Forelimb muscle (tissue), 1 donor: ENCODE data around the gene ATP11A. TPM values are rescaled to one million over a fixed set of nuclear protein-coding genes. Genes with fewer than 3 reads are reported as not detected.

ENCODE experiments used
- DNase-seq: peaks from one replicate; pipeline ENCODE4 v3.0.0-alpha.2; 2013; ENCODE audit warnings: low read depth
- polyA plus RNA-seq: library from polyadenylated mRNA; unstranded; fragments of 120-200 nt; gene quantifications from one replicate; pipeline ENCODE4 v1.2.1, GENCODE V29; 2013; ENCODE audit not compliant: insufficient read length

ATP11A gene
- polyA plus RNA-seq, 1 donor: 22.0 TPM

DNA sequence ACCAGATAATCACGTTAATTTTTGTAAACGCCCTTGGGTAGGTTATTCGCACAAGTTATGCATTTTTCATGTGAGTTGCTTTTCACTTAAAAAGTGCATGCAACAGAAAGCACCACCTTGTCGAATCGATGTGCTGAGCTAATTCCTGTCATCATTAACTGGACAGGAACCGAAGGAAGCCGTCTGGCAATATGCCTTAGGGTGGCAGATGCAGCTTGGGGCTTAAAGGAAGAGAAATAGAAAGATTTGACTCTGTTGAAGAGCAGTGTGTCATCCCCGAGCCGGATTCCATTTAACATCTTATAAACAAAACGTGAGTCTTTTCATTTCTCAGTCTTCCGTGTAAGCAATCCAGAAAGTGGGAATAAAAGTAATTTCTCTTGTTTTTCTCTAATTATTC, 70.0 kb downstream of the ATP11A start:
- DNase-seq: no peak

DNA sequence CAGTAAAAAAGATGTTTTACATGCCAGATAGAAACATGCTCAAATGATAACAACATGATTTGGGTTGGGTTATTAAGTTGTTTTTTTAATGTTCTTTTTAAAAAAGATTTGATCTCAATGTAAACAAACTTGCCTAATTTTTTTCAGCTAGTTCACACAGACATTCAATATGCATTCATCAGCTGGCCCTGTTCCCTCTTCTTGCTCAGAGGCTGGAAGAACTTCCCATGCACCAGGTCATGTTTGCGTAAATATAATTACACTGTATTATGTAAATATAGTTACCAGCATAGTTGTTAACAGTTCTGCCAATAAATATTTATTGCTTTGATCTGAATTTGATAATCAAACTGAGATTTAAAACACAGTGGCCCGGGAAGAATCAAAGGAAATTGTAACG, 70.6 kb downstream of the ATP11A start:
- DNase-seq: no peak

- no peak for DNase-seq
These were observed 71.1 kb downstream of the ATP11A start for GRCh38 chr13:112760931-112761330.

DNA sequence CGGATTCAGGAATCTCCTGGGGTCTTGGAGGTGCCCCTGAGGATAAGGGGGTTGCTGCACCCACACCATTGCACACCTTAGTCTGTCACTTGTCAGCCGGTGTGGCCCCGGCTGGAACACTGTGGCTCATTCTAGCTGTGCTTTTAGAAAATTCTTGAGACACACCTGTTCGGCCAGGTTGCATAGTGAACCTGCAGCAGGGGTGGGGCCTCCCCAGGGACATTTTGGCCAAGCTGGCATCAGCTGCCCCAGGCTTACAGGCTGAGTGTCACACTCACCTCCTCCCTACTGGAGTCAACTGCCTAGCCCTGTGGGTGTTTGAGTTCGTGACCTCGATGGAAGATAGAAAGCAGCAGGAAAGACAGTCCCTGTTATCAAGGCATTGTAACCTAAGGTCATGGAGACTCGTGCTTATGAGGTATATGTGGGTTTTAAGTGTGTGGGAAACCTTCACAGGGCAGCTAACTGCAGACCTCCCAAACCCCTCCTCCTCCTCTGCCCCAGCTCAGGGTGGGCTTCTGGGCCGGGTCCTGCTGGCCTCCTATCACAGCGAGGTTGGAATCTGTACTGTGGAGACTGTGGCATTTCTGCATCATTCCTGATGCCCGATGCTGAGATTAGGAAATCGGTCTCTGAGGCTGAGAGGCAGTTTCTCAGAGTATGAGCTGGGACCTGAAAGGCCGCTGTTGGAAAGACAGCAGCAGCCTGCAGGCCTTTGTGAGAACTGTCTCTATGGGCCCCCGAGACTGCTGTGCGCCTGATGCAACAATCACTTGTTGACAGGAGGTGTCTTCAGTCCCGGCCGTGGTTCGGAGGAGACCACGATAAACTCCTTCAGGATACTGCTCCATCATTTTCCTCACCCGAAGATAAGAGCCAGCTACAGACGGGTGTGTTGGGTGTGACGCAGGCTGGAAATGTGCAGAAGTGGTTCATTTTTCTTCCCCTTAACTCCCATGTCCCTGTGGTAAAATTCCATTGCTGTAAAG, 72.2 kb downstream of the ATP11A start:
- DNase-seq: no peak

- DNase-seq: no peak
These were observed 72.8 kb downstream of the ATP11A start for GRCh38 chr13:112762690-112763080.

- DNase-seq: no peak
These were observed 74.2 kb downstream of the ATP11A start for GRCh38 chr13:112764028-112764427.

- no peak for DNase-seq
These were observed 75.2 kb downstream of the ATP11A start for GRCh38 chr13:112764864-112765561.

DNA sequence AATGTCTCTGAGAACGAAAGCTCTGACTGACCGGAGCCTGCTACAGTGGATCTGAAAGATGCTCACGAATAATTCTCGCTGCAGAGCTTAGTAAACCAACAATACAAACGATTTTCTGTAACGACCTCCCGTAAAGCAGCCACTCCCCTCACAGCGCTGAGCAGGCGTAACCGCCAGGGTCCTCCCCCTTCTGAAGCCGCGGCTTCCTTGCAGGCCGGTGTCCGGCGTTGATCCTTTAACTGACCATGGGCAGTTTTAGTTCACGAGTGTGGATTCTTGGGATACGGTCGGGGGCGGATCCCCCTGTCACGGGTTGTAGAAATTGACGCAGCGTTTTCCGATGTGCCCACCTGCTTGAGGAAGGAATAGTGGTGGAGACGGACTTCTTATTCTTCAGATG, 75.9 kb downstream of the ATP11A start:
- DNase-seq: no peak

DNA sequence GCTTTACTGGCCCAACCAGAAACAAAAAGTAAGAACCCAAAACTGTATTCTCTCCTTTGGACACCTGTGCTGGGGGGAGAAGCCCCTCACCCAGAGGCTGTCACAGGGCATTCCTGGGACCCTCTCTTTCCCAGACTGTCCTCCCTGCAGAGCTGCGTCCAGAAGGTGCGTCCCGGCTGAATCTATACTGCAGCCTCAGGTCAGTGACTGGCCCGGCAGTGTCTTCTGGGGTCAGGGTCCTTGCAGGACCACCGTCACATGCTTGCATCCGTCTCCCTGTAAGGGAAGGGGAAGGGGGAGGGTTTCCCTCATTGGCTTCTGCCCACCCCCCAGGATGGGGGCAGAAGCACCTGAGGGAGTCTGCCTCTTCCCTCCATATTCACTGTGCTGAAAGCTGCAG, 76.5 kb downstream of the ATP11A start:
- DNase-seq: no peak

GRCh38 chr13:112767506-112768471, 78.0 kb downstream of the ATP11A start:
- DNase-seq: no peak

- no peak for DNase-seq
These were observed 79.1 kb downstream of the ATP11A start for GRCh38 chr13:112768795-112769481.

GRCh38 chr13:112769615-112770014, 79.8 kb downstream of the ATP11A start:
- no peak for DNase-seq

- no peak for DNase-seq
These were observed 80.7 kb downstream of the ATP11A start for GRCh38 chr13:112770504-112770903.

GRCh38 chr13:112771139-112771876, 81.5 kb downstream of the ATP11A start:
- DNase-seq: no peak

DNA sequence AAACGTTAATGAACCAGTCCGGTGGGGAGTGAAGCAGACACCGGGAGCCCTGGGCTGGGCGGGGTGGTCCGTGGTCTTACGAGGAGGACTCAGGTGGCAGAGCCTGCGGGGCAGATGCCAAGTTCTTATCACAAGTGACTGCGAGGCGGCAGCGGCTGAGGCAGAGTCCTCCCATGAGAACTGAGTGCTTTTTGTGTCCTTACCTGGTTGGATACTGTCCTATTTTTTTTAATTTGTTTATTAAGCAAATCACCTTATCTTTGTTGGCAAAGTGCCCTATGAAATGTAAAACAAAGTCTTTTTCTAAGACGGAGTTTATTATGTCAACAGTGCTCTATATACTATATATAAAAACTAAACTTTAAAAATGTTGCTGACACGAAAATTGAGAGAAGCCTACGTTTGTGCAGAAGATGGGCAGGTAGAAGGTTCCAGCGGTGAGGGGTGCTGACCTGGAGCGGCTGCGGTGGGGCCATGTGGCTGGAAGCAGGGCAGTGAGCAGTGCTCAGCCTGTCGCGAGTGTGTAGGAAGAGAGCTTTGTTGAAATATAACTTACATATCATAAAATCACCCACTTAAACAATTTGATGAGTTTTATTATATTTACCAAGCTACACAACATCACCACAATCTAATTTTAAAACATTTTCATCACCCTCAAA, 82.2 kb downstream of the ATP11A start:
- no peak for DNase-seq

- DNase-seq: no peak
These were observed 82.7 kb downstream of the ATP11A start for GRCh38 chr13:112772539-112772909.

GRCh38 chr13:112772929-112773328, 83.1 kb downstream of the ATP11A start:
- DNase-seq: no peak

- DNase-seq: no peak
These were observed 84.0 kb downstream of the ATP11A start for GRCh38 chr13:112773601-112774447.

- DNase-seq: no peak
These were observed 84.6 kb downstream of the ATP11A start for GRCh38 chr13:112774448-112774792.
